ENCODE results near the gene FAM47B.

- no peak for TF ChIP-seq RCOR1 (IDR thresholded peaks at IDR 0.05; ENCODE audit: low read depth, low read length)
- TF ChIP-seq RAD21 (conservative IDR thresholded peaks at IDR 0.05 in 1 of 2, IDR thresholded peaks at IDR 0.05 in 1 of 2) = no peak
- TF ChIP-seq NPAS2 (CRISPR knock-in tag; IDR thresholded peaks at IDR 0.05; ENCODE audit: borderline replicate concordance) = no peak
- TF ChIP-seq RFX5 (IDR thresholded peaks at IDR 0.05) = no peak
- no peak for TF ChIP-seq MYC (IDR thresholded peaks at IDR 0.05; ENCODE audit: borderline replicate concordance, low read length)
- TF ChIP-seq CTCF (IDR thresholded peaks at IDR 0.05) = no peak
- no peak for TF ChIP-seq POLR2A (IDR thresholded peaks at IDR 0.05; ENCODE audit: low read length)
- TF ChIP-seq REST (IDR thresholded peaks at IDR 0.05) = no peak
- TF ChIP-seq SREBF2 (IDR thresholded peaks at IDR 0.05) = no peak
- no peak for TF ChIP-seq BHLHE40 (IDR thresholded peaks at IDR 0.05; ENCODE audit: low read depth, low read length)
- TF ChIP-seq EHF (CRISPR knock-in tag; IDR thresholded peaks at IDR 0.05) = no peak
Observed at GRCh38 chrX:34909151-34909550, 33.4 kb upstream of the FAM47B start.
